Osteoblast (primary cell): ENCODE data around the gene MAP4K4. TPM values are rescaled to one million over a fixed set of nuclear protein-coding genes. Genes with fewer than 3 reads are reported as not detected.

Source experiments
- DNase-seq: peaks from one replicate; pipeline ENCODE4 v3.0.0; 2011; ENCODE audit warnings: low spot score, mixed read lengths; ENCODE audit not compliant: insufficient read length; ENCODE audit errors: missing footprints
- H2AFZ ChIP-seq: 2 replicates; pipeline ENCODE4 v1.6.0; 2011; ENCODE audit warnings: mild to moderate bottlenecking, low read length
- H3K27ac ChIP-seq: 2 replicates; pipeline ENCODE4 v1.5.1; 2011; ENCODE audit warnings: mild to moderate bottlenecking, low read depth, low read length, moderate library complexity
- H3K27me3 ChIP-seq: 2 replicates; pipeline ENCODE4 v1.6.0; 2012; ENCODE audit warnings: mild to moderate bottlenecking, control low read depth, inconsistent platforms, low read length, moderate library complexity; ENCODE audit not compliant: insufficient read depth
- H3K36me3 ChIP-seq: 2 replicates; pipeline ENCODE4 v1.5.1; 2011; ENCODE audit warnings: mild to moderate bottlenecking, low read length, control low read depth, moderate library complexity; ENCODE audit not compliant: insufficient read depth
- H3K4me1 ChIP-seq: 2 replicates; pipeline ENCODE4 v1.5.1; 2011; ENCODE audit warnings: mild to moderate bottlenecking, low read length, control low read depth, moderate library complexity; ENCODE audit not compliant: insufficient read depth
- H3K4me2 ChIP-seq: 2 replicates; pipeline ENCODE4 v1.6.0; 2011; ENCODE audit warnings: mild to moderate bottlenecking, low read length; ENCODE audit not compliant: insufficient read depth
- H3K4me3 ChIP-seq: fragments of 200-600 bp; sonication (generic); 3 replicates; pipeline ENCODE4 v1.5.1; 2012; ENCODE audit warnings: mild to moderate bottlenecking, low read length, inconsistent platforms; ENCODE audit not compliant: insufficient read depth
- H3K79me2 ChIP-seq: 2 replicates; pipeline ENCODE4 v1.6.0; 2012; ENCODE audit warnings: mild to moderate bottlenecking, low read length, control low read depth, inconsistent platforms; ENCODE audit not compliant: insufficient read depth
- H3K9me3 ChIP-seq: 2 replicates; pipeline ENCODE4 v1.5.1; 2011; ENCODE audit warnings: low read depth, low read length, control low read depth
- H4K20me1 ChIP-seq: 2 replicates; pipeline ENCODE4 v1.6.0; 2012; ENCODE audit warnings: mild to moderate bottlenecking, low read length, control low read depth; ENCODE audit not compliant: insufficient read depth
- CTCF ChIP-seq: IDR thresholded peaks from 2 replicates; pipeline ENCODE4 v1.5.1; 2011; ENCODE audit warnings: mild to moderate bottlenecking, low read depth, low read length, moderate library complexity; ENCODE audit errors: extremely low read depth
- total RNA-seq: library from RNA; depleted of rRNA; stranded (reverse); fragments of >200 nt; gene quantifications from 2 replicates; pipeline ENCODE4 v1.2.3, GENCODE V29; 2012

The MAP4K4 gene
- total RNA-seq, 1 donor, result 231 TPM

GRCh38 chr2:101698014-101698843, 722 bp downstream of the MAP4K4 start:
- DNase-seq, result peak; percentile 76
- H3K27me3 ChIP-seq, result no peaks in the 10 kb centered on the region
- TF ChIP-seq CTCF, result no peak

GRCh38 chr2:101698844-101699754, 1.6 kb downstream of the MAP4K4 start:
- peak overlapping the region; percentile 90 for H3K4me3 ChIP-seq
- peaks cover 31% of the 10 kb centered on the region for H3K4me1 ChIP-seq
- no peak overlapping the region for H2AFZ ChIP-seq
- peak; percentile 89 for DNase-seq
- H3K9me3 ChIP-seq, result no peaks in the 10 kb centered on the region
- no peak for TF ChIP-seq CTCF
- H3K27me3 ChIP-seq, result no peaks in the 10 kb centered on the region
- H3K36me3 ChIP-seq, result peaks cover 21% of the 10 kb centered on the region
- peaks cover 20% of the 10 kb centered on the region for H4K20me1 ChIP-seq
- peak overlapping the region; percentile 96 for H3K4me2 ChIP-seq
- H3K79me2 ChIP-seq, result peaks cover 62% of the 10 kb centered on the region
- H3K27ac ChIP-seq, result peak overlapping the region; percentile 84

More at GRCh38 chr2:101698014-101698843, 722 bp downstream of the MAP4K4 start:
- Histone ChIP-seq H3K27ac (peak overlapping the region; percentile 84), H3K4me2 (peak overlapping the region; percentile 96), H3K9me3 (no peaks in the 10 kb centered on the region), H4K20me1 (peaks cover 20% of the 10 kb centered on the region), H3K4me3 (peak overlapping the region; percentile 90), H2AFZ (peak overlapping the region; percentile 3), H3K36me3 (peaks cover 17% of the 10 kb centered on the region), H3K4me1 (peaks cover 26% of the 10 kb centered on the region), H3K79me2 (peaks cover 53% of the 10 kb centered on the region)

- no peaks in the 10 kb centered on the region for H3K9me3 ChIP-seq
- peaks cover 38% of the 10 kb centered on the region for H3K4me1 ChIP-seq
- peaks cover 69% of the 10 kb centered on the region for H3K79me2 ChIP-seq
- H2AFZ ChIP-seq, result peak overlapping the region; percentile 8
- H4K20me1 ChIP-seq, result peaks cover 20% of the 10 kb centered on the region
- no peak for TF ChIP-seq CTCF
- peak overlapping the region; percentile 90 for H3K4me3 ChIP-seq
- peaks cover 21% of the 10 kb centered on the region for H3K36me3 ChIP-seq
- H3K27me3 ChIP-seq, result no peaks in the 10 kb centered on the region
- H3K4me2 ChIP-seq, result peak overlapping the region; percentile 96
- DNase-seq, result peak; percentile 91
- peak overlapping the region; percentile 84 for H3K27ac ChIP-seq
Measured at GRCh38 chr2:101699755-101700461, 2.4 kb downstream of the MAP4K4 start.
